CMK (cell line): ENCODE results near the gene ITGAL.
A peak's percentile ranks its signal among the peaks of the same experiment; 100 is the strongest.
"Not testable (repeated sequence)": the region's sequence is repeated elsewhere in the genome, so short reads cannot be mapped to it uniquely, and the experiment has no call there.

ENCODE experiments used
- DNase-seq: peaks from one replicate; pipeline ENCODE4 v3.0.0-alpha.2; 2010; ENCODE audit warnings: low read depth

ITGAL gene

GRCh38 chr16:30491744-30492308 lies 19.3 kb downstream of the ITGAL start:
- DNase-seq, result peak; percentile 44

DNA sequence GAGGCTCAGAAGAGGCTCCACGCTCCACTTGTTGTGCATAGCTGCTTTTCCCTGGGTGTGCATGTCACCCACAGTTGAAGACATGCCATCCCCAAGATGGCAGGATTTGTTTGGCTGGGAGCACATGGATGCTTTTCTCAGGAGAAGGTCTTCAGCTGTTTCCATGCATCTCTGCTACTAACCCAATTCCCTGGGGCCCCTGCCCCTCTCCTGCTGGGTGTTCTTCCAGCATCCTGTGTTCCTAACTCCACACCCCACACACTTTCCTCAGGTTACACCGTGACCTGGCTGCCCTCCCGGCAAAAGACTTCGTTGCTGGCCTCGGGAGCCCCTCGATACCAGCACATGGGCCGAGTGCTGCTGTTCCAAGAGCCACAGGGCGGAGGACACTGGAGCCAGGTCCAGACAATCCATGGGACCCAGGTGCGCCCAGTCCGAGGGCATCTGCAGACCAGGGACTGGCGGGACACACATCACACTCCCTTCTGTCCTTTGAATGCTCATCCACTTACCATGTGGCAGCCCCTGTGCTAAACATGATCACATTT lies 21.5 kb downstream of the ITGAL start:
- no peak for DNase-seq

DNA sequence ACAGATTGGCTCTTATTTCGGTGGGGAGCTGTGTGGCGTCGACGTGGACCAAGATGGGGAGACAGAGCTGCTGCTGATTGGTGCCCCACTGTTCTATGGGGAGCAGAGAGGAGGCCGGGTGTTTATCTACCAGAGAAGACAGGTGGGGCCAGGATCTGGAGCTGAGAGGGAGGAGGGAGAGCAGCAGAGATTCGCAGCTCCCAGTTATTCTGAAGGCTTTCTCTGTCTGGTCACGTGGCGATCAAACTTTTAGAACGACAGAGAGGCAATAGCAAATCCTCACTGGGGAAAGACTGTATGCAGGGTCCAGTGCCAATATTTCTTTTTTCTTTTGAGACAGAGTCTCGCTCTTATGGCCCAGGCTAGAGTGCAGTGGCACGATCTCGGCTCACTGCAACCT lies 22.2 kb downstream of the ITGAL start:
- DNase-seq, result no peak

DNA sequence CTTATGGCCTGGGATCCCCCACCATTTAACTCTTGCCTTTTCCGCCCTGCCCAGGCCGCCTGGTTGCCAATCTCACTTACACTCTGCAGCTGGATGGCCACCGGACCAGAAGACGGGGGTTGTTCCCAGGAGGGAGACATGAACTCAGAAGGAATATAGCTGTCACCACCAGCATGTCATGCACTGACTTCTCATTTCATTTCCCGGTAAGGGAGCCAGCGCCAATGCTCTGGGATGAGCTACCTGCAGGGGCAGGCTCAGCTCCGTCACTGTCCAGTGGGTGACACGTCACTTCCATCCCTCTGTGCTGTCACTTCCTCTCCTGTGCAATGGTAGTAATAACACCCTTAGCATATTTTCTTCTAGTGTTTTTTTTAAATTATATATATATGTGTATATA lies 26.7 kb downstream of the ITGAL start:
- DNase-seq, result no peak

DNA sequence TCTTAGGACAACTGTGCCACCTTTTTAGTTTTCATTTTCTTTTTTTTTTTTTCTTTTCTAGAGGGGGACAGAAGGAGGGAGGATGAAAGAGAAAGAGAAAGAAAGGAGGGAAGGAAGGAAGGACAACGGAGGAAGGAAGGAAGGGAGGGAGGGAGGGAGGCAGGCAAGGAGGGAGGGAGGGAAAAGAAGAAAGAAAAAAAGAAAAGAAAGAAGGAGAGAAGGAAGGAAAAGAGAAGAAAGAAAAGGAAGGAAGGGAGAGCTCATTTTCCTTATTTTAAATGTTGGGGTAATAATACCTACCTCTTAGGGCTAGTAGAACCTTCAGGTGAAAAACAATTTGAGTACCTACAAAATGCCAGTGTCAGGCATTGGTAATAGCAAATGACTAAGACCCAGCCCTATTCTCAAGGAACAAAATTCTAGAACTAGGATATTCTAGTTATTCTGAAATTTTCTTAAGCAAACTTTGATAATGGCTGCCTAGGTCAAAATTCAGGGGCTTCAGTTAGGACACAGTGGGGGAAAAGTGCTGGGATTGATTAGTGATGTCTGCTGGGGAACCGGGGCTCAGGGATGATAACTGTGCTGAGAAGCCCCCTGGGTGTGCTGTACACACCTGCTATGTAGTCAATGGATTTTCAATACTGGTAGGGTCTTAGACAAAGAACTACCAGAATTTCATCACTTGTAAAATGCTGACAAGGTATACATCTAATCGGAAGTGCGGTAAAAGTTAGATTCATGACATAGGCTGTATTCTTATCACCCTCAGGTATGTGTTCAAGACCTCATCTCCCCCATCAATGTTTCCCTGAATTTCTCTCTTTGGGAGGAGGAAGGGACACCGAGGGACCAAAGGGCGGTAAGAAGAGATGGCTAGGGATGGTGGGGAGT lies 31.1 kb downstream of the ITGAL start:
- DNase-seq, result no peak

DNA sequence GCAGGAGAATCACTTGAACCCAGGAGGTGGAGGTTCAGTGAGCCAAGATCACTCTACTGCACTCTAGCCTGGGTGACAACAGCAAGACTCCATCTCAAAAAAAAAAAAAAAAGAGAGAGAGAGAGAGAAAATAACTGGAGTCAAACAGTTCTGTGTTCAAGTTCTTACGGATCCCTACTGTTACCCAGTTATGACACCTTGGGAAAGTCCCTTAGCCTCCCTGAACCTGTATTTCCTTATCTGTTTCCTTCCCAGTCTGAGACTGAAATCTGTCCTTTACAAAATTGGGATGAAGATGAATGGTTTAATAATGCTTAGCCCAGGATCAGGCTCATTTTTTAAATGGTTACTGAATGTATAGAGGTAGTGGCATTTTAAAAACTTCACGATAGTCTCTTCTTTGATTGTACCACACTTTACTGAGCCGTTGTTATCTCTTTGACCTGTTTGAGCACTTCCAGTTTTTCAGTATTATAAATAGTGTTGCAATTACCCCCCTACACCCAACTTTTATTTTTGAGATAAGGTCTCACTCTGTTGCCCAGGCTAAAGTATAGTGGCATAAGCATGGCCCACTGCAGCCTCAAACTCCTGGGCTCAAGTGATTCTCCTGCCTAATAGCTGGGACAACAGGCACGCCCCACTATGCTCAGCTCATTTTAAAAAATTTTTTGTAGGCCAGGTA lies 36.7 kb downstream of the ITGAL start:
- DNase-seq, result no peak

DNA sequence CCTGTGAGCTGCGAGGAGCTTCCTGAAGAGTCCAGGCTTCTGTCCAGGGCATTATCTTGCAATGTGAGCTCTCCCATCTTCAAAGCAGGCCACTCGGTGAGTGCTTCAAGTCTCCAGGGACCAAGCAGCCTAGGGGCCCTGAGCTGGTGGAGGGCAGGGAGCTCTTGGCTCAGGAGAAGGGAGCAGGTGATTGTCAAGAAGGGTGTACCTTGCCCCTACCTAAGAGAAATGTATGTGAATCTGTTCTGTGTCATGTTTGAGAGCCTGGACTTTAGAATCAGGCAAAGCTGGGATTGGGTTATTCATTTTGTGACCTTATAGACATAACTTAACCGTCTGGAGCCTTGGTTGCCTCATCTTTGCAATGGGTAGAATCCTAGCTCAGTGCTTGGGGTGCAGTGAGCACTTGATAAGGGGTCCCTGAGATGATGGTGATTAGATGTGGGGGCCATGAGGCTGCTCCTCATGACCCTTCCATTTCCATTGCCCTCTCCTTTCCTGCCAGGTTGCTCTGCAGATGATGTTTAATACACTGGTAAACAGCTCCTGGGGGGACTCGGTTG lies 37.9 kb downstream of the ITGAL start:
- no peak for DNase-seq

GRCh38 chr16:30511509-30511908 lies 39.0 kb downstream of the ITGAL start:
- no peak for DNase-seq

GRCh38 chr16:30515275-30515674 lies 42.7 kb downstream of the ITGAL start:
- no peak for DNase-seq

- DNase-seq, result no peak
These were observed 46.0 kb downstream of the ITGAL start for GRCh38 chr16:30518552-30518951.

- DNase-seq, result no peak
These were observed 46.8 kb downstream of the ITGAL start for GRCh38 chr16:30519120-30520049.

- no peak for DNase-seq
These were observed 48.9 kb downstream of the ITGAL start for GRCh38 chr16:30521476-30521872.

DNA sequence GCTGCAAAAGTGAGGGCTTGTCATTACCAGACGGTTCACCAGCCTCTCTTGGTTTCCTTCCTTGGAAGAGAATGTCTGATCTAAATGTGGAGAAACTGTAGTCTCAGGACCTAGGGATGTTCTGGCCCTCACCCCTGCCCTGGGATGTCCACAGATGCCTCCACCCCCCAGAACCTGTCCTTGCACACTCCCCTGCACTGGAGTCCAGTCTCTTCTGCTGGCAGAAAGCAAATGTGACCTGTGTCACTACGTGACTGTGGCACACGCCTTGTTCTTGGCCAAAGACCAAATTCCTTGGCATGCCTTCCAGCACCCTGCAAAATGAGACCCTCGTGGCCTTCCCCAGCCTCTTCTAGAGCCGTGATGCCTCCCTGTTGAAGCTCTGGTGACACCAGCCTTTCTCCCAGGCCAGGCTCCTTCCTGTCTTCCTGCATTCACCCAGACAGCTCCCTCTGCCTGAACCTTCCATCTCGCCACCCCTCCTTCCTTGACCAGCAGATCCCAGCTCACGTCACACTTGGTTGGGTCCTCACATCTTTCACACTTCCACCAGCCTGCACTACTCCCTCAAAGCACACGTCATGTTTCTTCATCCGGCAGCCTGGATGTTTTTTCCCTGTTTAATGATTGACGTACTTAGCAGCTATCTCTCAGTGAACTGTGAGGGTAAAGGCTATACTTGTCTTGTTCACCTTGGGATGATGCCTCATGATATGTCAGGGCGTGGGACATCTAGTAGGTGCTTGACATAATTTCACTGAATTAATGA lies 49.5 kb downstream of the ITGAL start:
- no peak for DNase-seq

DNA sequence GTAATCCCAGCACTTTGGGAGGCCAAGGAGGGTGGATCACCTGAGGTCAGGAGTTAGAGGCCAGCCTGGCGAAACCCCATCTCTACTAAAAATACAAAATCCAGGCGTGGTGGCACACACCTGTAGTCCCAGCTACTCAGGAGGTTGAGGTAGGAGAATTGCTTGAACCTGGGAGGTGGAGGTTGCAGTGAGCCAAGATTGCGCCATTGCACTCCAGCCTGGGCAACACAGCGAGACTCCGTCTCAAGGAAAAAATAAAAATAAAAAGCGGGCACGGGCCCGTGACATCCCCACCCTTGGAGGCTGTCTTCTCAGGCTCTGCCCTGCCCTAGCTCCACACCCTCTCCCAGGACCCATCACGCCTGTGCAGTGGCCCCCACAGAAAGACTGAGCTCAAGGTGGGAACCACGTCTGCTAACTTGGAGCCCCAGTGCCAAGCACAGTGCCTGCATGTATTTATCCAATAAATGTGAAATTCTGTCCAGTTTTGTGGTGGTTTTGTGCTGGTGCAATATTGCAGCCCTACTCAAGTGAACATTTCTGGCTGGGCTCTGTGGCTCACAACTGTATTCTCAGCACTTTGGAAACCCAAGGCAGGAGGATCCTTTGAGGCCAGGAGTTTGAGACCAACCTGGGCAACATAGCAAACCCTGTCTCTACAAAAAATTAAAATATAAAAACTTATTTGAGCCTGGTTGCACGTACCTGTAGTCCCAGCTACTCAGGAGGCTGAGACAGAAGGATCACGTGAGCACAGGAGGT lies 50.3 kb downstream of the ITGAL start:
- DNase-seq, result not testable (repeated sequence)

DNA sequence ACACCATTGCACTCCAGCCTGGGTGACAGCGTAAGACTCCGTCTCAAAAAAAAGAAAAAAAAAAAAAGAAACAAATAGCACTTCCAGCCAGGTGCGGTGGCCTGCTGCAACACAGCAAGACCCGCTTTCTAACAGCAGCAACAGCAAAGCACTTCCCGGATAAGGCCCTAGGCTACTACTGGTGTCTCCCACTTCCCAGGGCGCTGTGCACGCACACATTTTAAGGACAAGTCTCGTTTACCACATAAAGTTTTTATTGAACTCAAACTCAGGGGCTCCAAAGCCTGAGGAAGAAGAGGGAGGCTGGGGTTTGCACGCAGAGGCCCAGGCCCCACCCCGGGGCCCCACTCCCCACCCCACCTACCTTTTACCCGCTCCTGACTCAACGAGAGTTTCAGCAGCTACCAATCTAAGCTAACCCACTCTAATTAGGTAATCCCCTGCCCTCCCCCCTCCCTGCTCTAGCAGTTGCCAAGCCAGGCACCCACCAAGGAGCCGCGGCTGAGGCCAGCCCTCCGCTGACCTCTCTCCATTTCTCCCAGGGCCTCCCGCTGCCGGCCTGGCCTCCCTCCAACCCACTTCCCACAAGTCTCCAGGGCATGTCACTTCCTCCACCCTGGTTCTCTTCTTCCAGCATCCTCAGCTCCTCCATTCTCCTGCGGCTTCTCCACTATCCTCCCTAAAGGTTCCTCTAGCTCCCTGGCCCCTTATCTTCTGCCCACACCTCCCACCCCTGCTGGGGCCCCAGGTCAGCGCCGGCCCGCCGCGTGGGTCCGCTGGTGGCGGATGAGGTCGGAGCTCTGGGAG lies 51.4 kb downstream of the ITGAL start:
- no peak for DNase-seq

DNA sequence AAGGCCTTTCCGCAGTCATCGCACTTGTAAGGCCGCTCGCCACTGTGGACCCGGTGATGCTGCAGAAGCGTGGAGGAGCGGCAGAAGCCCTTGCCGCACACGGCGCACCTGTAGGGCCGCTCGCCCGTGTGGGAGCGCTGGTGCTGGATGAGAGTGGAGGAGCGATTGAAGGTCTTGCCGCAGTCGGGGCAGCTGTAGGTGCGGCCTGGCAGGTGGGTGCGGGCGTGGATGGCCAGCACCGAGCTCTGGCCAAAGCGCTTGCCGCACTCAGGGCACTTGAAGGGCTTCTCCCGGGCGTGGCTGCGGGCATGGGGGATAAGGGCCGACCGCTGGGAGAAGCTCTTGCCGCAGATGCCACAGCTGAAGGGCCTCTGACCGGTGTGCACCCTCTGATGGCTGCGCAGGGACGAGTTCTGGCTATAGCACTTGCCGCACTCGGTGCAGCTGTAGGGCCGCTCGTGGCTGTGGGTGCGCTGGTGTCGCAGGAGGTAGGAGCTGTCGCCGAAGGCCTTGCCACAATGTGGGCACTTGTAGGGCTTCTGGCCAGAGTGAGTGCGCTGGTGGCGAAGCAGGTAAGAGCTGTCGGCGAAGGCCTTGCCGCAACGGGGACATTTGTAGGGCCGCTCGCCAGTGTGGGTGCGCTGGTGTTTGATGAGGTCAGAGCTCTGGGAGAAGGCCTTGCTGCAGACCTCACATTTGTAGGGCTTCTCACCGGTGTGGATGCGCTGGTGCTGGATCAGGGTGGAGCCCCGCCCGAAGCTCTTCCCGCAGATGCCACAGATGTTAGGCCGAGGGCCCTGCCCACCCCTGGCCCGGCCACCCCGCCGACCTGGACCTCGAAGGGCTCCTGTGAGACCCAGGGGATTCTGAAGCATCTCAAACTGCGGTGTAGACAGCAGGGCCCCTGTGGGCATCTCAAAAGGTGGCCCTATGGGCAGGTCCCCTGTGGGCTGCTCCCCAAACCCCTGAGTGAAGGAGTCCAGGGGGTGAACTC lies 52.3 kb downstream of the ITGAL start:
- DNase-seq, result no peak

DNA sequence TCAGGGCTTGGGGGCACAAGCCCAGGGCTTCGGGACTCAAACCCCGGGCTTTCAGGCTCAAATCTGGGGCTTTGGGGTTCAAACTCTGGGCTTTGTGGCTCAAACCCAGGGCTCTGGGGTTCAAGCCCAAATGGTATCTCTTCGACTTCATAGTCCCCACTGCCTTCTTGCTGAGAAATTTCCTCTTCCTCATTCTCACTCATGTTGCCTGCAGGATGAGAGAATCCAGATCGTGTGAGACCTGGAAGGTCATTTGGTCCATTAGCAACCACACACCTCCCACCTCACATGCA lies 53.2 kb downstream of the ITGAL start:
- DNase-seq, result no peak
